NOMO-1 treated with DMSO at 0.1 percent for 48 hours (cell line): ENCODE measurements around the gene ZBTB17.
"Not testable (repeated sequence)": the region's sequence is repeated elsewhere in the genome, so short reads cannot be mapped to it uniquely, and the experiment has no call there.

Experiments
- DNase-seq: peaks from one replicate; lab custom pipeline; 2025; ENCODE audit not compliant: unreplicated experiment; lab: John Stamatoyannopoulos, UW

ZBTB17 gene

DNA sequence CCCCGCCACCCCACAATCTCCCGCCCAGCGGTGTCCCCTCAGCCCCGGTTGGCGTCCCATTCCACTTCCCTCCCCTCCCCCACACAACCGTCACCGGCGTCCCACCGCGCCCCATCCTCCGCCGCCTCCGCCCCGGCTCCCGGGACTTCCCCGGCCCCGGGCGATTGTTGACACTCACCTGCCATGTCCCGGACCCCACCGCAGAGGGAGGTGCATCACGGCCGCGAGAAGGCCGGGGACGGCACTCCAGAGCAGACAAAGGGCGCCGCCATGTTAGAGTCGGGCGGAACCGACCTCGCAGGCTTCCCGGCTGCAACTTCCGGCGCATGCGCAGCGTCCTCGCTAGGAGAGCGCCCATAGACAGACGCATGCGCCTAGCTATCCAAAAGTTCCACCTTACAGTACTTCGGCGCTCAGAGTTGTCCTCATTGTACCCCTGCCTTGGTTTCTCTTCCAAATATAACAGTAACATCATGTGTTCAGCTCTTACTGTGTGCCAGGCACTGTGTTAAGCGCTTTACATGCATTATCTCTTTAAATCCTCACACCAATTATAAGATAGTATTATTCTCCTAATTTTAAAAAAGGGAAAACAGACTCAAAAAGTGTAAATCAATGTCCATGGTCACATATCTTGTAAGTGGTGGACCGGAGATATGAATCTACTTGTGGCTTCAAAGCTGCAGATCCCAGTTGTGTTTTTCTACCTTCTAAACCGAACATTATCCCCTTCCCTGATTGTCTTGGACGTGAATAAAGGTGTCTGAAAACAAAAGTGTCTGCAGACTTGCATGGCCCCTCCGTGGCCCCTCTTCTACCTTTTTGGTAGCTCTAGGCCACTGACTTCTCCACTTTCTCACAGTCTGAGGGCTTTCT, at the start of gene ZBTB17:
ZBTB17 (minus strand) TSS at position 297 of the 876 bp plus-strand sequence. CDS start 27,606 bp downstream, outside the sequence.
- peak; percentile 92 for DNase-seq

DNA sequence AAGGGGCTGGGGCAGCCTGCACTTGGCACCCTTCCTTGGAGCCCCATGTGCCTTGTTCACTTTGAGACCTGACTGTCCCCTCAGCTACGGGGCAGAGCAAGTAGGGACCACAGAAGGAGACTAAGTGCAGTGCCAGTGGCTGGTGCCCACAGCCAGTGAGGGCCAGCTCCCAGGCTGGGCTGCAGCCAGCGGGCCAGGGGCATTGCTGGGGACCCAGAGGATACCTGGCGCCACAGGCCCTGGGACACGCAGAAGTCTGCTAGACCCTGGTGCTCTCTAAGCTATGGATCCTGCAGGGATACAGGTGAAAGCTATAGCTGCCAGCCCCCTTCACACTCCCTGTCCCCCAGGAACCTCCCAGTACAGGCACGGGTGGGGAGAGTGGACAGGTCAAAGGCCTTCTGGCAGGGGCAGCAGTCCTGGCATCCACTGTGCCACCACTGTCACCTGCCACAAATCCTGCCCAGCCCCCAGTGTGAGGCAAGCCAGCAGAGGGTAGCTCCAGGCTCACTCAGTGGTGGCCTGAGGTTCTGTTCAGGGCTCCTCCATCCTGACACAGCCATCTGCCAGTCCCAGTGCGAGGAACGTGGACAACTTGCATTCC, 47.3 kb upstream of the ZBTB17 start:
- no peak for DNase-seq

DNA sequence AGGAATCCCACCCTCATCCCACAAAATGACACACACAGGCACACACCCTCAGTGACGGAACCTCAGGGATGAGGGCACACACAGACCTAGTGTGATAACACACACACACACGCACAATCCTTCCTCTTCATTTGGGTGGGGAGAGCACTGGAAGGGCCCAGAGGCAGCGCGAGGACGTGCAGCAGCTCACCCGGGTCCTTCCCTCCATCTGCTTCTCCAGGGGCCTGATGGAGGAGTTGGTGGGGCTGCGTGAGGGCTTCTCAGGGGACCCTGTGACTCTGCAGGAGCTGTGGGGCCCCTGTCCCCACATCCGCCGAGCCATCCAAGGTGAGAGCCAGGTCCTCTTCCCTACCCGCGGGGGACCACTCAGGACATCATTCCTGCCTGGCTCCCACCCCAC, 46.5 kb upstream of the ZBTB17 start:
- no peak for DNase-seq

DNA sequence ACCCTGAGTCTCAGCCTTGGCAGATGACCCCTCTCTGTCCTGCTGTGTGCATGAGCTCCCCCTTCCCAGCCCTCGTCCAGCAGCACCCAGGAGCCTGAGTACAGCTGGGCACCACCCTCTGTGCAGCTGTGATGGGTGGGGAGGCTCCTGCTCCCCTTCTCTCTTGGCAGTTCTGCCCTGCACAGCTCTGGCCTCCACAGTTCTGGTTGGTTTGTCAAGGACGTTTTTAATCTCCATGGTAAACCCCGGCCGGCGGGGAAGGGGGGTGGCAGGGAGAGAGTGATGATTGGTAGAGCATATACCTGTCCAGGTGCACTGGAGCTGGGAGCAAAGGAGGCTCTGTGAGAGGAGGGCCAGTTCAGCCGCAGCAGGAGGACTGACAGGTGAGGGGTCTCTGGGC, 45.8 kb upstream of the ZBTB17 start, which contains the start of gene CLCNKA:
CLCNKA (plus strand) TSS at position 356 of the 400 bp plus-strand sequence. CDS start 584 bp downstream, outside the sequence.
- no peak for DNase-seq

DNA sequence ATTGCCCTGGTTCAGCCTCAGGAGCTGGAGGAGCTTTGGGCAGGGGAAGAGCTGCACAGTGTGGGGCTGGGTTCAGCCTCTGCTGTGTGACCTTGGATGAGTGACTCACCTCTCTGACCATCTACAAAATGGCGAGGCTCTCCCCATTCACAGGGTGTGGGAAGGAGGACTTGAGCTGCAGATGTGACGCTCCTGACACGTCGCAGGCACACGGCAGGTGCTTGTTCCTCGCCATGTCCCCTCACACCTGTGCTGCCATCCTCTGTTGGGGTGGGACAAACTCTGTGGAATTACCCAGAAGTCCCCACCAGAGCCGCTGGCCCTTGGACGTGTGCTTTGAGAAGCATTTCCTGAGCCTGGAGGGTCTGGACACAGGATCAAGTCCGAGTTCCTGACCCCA, 45.0 kb upstream of the ZBTB17 start:
- DNase-seq: not testable (repeated sequence)

DNA sequence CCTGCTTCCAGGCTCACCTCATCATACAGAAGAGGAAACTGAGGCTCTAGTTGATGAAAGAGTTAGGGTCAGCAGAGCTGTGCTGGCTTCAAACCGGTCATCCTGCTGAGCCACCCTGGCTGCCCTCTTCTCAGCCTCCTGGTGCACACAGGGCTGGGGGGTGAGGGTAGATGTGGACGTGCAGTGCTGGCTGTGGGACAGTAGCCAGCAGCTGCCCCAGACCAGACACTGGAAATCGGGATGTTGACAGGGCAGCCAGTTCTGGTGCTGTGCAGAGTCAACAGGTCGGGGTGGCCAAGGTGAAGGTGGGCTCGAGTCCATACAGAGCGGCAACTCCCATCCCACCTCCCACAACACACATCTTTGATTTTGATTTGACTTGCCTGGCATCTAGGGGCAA, 44.4 kb upstream of the ZBTB17 start:
- no peak for DNase-seq

DNA sequence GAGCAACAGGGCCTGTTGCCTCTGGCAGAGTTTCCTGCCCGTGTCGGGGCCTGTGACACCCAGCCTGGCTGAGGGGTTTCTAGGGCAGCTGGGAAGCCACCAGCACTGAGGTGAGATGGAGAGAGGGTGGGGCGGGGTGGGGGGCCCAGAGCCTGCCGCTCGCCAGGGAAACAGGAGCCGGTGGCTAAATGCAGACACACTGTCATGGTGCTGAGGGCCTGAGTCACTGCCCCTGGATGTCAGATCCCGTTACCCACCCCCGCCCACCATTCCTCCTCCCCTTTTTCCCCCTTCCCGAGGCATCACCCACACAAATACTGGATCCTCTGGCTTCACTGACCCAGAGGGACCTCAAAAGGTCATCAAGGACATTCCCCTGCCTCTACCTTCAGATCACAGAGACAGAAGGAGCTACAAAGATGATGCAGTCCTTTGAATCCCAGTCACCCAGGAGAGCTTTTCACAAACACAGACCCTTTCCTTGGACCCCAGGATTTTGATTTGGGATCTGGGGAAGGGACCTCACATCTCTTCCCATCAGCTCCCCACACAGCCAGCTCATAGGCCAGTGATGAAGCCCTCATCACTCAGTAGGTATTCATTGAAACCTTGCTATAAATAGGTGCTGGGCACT, 43.9 kb upstream of the ZBTB17 start:
- DNase-seq: no peak

DNA sequence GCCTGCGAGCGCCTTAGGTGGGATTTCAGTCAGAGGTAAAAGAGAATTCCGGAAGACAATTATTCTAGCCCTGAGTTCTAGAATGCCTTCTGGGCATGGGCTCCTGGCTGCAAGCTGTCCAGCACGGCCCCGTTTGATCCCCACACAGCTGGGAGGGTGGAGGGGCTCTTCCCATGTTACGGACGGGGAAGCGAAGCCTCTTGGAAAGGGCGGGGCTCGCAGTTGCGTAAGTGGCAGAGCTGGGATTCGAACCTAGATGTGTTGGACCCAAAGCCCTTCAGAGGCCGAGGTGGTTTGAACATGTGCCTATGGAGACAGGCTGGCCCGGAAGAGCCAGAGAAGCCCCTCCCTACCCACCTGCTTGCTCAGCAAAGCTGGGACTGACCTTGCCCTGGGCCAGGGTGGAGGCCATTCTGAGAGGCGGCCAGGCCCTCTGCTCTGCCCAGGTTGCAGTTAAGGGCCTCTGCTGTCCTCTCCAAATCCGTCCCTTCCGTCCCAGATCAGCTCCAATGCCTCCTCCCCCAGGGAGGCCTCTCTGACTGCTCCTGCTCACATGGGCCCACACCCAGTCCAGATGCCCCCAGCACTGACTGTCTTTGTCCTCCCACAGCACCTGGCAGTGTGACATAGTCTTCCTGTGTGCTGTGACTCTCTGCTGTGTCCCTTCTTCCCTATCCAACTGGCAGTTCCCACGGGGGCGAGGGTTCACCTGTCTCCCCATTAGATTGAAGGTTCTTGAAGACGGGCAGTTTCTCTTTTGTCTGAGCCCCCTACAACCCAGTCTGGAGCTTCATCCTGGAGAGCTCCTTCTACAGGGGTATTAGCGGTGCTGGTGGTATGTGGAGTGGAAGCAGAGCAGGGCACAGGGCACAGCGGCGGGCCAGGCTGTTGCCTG, 43.1 kb upstream of the ZBTB17 start:
- no peak for DNase-seq

DNA sequence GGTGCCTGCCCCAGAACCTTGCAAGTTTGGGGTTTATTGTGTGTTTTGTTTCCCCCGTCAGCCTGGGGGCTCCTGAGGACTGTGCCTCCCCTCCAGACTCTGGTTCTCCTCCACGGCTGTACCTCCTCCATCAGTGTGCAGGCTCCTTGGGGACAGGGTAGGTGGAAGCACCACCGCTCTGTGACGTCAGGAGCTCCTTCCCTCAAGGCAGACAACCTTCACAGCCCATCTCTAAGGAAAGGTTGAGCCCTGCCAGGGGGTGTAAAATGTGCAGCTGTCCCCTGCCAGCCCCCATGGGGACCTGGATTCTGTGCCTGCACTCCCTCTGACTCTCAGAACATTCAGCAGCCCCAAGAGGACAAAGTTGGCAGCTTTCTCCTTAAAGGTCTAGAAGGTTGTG, 42.4 kb upstream of the ZBTB17 start:
- DNase-seq: no peak

DNA sequence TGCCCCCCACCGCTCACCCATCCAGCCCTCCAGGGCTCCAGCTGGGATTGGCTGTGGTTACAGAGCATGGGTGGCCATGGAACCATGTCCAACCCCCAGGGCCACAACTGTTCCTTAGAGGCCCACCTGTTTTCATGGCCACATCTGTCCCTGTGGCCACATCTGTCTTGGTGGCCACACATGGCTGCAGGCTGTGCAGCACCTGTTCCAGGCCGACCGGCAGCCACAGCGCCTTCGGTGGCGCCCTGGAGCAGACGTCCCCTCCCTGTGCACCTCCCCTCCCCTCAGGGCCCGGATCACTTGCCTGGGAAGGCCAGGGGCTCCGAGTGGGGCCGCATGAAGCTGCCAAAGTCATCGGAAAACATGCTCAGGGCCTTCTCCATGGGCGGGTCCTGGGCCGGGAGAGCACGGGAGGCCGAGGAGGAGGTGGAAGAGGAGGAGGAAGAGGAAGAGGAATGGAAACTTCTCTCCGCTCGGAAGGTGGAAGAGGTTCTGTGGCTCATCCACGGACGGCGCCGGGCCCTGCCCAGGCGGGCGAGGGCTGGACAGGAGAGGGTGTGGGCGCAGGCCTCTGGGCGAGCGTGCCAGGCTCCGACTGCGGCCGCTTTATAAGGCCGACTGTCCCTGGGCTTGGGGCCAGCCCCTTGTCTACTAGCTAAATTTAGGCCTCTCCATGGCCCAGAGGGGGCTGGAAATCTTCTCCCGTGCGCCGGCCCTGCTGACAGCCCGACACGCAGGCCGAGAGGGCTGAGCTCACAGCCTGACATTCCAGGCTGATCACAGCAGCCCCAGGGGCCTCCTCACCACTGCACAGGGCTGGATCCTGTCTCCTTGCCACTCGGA, 41.8 kb upstream of the ZBTB17 start, which contains the start of gene HSPB7:
HSPB7 (minus strand) TSS at position 583 of the 843 bp plus-strand sequence; CDS start at position 503, 80 bp downstream.
- DNase-seq: no peak

DNA sequence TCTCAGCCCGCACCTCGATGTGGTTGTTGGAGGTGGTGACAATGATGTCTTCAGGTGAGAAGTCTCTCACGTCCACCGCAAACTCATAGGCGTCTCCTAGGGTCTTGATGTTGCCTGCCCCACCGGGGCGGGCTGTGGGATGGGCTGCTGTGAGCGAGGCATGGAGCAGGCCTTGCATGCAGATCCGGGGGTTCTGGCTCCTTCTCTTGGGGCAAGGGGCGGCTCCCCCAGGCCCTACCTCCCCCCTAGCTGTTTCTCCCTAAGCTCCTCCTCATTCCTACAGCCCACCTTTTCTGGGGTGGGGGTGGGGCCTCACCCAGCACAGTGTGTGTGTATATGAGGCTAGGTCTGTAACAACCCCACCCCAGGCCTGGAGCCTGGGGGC, 41.2 kb upstream of the ZBTB17 start:
- no peak for DNase-seq

DNA sequence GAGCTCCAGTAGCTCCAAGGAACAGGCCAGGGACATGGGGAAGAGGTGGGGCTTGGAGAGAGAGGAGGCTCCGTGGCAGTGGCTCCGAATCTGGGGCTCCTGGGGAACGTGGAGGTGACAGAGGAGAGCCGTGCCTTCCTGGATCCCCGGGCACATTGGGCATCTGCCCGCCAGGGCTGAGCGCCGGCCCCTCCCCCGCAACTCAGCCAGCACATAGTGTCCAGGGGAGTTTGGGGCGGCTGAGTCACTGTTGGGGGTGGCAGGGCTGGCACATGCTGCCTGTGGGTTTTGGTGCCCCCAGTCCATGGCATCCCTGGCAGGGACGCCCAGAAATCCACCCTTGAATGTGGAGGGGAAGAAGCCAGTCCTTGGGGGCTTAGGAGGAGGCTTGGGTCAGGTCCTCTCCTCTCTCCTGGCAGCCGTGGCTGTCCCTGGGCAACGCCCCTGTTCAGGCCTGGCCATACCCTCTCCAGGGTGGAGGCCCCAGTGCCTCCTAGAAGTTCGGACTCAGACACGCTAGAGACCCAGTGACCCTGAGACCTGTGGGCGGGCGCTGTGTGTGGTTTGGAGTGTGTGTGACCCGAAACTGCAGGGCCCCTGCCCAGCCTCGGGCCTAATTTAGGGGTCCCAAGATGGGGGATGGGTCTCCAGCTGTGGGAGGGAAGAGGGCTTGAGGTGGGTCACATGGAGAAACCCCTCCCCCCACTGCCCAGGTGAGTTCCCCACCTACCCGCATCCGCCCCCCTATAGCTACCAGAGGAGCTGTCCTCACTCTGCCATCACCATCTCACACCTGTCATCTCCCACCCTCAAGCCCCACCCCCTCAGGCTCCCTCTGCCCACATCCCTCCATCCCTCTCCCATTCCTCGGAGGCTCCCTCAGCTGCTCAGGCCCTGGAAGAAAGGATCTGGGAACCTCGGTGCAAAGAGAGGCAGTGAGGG, 40.3 kb upstream of the ZBTB17 start:
- DNase-seq: no peak

DNA sequence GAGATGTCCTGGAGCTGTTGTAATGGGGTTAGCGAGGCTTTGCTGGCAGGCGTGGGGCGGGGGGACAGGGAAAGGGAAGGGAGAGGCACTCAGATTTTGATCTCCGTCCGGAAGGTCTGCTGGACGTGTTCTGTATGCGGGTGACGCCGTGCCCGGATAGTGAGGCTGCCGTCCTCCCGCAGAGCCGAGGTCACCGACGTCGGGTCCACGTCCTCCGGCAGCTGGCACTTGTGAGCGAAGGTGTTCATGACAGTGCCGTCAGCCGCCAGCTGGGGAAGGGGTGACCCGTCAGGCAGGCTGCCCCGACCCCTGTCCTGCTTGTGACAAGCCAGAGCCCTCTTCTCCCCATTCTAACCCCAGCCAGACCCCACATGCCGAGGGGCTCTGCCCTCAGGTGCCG, 39.6 kb upstream of the ZBTB17 start:
- no peak for DNase-seq

DNA sequence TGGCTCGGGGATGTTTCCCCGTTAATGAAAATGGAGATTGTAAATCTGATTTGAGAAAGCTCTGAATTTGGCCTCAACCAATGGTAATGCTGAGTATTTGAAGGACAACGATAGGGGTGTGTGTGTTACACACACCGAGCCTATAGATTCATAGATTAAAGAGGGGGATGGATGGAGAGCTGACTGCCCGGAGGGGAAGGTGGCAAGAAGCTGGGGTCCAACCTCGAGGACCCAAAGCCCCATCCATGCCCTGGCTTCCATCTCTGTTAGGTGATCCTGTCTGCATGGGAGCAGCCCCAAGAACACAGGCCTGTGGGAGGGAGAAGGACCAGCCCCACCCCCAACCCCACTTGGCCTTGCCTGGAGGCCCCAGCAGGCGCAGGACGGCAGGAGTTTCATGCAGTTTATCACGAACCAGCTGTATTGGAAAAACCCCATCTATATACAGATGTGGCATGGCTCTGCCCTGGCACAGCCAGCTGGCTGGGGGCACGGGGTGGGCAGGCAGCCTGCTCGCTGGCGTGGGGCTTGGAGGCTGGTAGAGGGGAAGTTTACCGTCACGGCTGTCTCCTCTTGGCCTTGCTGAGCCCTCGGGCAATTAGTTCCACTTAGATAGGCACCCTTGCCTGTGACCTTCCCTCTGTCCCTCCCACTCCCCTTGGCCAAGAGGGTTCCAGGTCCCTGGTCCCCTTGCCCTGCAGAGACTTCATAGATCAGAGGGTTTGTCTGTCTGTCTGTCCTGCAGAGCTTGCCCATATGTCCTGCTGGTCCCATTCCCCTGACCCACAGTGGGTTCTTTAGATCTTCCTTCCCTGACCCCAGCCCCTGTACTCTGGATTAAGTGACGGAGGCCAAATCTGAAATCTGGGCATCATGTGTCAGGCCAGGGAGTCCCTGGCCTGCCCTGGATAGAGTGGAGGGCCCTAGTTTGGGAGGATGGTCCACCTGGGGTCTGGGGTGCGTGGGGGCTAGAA, 38.9 kb upstream of the ZBTB17 start:
- no peak for DNase-seq

DNA sequence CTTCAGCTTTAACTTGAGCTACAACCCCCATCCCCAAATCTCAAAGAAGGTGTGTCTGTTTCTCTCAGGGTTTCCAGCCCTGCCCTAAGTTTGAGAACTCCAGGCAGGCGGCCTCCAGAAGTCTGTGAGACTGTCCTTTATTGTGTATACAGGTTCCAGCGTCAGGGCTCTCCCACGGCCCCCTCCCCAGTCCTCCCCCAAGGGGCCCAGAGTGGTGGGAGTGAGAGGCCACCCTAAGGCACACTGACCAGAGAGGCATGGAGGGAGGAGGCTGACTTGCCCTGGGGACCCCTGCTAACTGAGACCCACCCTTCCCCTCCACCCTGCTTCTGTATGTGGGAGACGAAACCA, 38.0 kb upstream of the ZBTB17 start:
- no peak for DNase-seq

DNA sequence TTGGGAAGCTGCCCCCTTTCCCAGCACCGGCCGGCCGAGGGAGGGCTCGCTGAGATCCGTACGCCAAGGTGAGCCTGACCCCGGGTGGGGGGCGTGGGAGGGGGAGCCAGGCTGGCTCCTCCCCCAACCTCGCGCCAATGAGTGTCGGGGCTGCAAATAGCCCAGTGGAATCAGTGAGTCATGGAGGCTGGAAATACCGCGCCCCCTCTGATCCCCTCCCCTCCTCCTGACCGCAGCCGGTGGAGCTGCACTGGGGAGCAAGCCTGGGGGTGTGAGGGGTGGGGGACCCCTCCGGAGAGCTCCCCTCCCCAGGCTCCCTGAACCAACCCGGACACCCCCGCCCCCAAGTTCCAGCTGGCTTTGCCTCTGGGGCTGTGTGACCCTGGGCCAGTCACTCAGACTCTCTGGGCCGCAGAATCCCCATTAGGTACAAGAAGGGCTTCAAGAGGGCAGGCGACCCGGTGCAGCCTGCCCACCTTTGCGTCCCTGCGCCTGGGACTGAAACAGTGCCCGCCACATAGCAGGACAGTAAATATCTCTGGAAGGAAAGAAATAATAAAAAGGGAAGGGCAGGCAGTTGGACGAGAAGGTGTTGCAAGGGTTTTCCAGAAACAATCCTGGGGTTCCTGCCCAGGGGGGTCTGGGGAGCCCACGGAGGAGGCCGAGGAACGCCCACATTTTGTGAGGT, 37.5 kb upstream of the ZBTB17 start:
- DNase-seq: peak; percentile 60

DNA sequence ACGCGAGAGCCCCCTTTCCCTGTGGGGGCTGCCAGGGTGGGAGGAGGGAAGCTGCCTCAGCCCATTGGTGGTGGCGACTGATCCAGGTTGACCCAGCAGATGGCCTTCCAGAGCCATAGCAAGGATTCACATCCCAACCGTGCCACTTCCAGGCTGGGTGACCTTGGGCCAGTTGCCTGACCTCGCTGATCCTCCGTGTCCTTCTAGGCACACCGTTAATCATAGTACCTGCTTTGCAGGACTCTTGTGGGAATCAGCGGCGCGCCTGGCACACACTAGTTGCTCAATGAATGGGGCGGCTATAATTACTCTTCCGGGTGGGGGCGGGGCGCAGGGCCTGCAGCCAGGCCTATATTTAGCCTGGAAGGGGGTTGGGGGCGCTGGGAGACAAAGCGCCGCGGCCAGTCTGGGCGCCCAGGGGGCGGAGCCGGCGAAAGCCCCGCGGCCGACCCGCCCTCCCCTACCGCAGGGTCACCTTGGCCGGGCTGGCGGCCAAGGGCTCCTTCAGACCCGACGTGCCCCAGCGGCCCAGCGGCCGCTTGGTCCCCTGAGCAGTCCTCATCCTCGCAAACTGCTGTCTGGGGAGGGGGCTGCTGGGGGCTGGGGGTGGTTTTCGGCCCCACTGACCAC, 36.8 kb upstream of the ZBTB17 start:
- DNase-seq: peak; percentile 64
